Fibroblast of the conjunctiva (primary cell): ENCODE results near the gene UVRAG.

Source experiments
- DNase-seq: peaks from one replicate; pipeline ENCODE4 v3.0.0-alpha.2; 2010; ENCODE audit warnings: low read depth

UVRAG gene

GRCh38 chr11:76152741-76153570, 337.9 kb downstream of the UVRAG start:
- DNase-seq, result no peak

GRCh38 chr11:76153571-76153923, 338.5 kb downstream of the UVRAG start:
- no peak for DNase-seq

GRCh38 chr11:76155500-76156227, 340.7 kb downstream of the UVRAG start:
- no peak for DNase-seq

GRCh38 chr11:76156971-76157427, 342.0 kb downstream of the UVRAG start:
- DNase-seq, result no peak

GRCh38 chr11:76157891-76158290, 342.9 kb downstream of the UVRAG start:
- DNase-seq, result no peak

GRCh38 chr11:76158394-76159302, 343.6 kb downstream of the UVRAG start:
- no peak for DNase-seq

- DNase-seq, result no peak
Observed at GRCh38 chr11:76159303-76159937, 344.4 kb downstream of the UVRAG start.

- DNase-seq, result no peak
Observed at GRCh38 chr11:76159983-76160661, 345.1 kb downstream of the UVRAG start.

GRCh38 chr11:76160856-76161255, 345.8 kb downstream of the UVRAG start:
- no peak for DNase-seq

GRCh38 chr11:76161261-76161961, 346.4 kb downstream of the UVRAG start:
- no peak for DNase-seq

- no peak for DNase-seq
Observed at GRCh38 chr11:76162336-76163288, 347.6 kb downstream of the UVRAG start.

GRCh38 chr11:76163289-76163880, 348.4 kb downstream of the UVRAG start:
- no peak for DNase-seq

GRCh38 chr11:76164081-76164480, 349.1 kb downstream of the UVRAG start:
- DNase-seq, result no peak

- DNase-seq, result no peak
Observed at GRCh38 chr11:76164861-76165751, 350.1 kb downstream of the UVRAG start.

GRCh38 chr11:76166314-76166713, 351.3 kb downstream of the UVRAG start:
- no peak for DNase-seq

- peak; percentile 40 for DNase-seq
Observed at GRCh38 chr11:76167590-76167989, 352.6 kb downstream of the UVRAG start.

- DNase-seq, result no peak
Observed at GRCh38 chr11:76169473-76169896, 354.5 kb downstream of the UVRAG start.

- DNase-seq, result no peak
Observed at GRCh38 chr11:76170468-76170867, 355.5 kb downstream of the UVRAG start.
